ENCODE results near the gene DCTN5. TPM values are rescaled to one million over a fixed set of nuclear protein-coding genes. Genes with fewer than 3 reads are reported as not detected.
"Not testable (repeated sequence)": the region's sequence is repeated elsewhere in the genome, so short reads cannot be mapped to it uniquely, and the experiment has no call there.

The DCTN5 gene
- total RNA-seq, 1 experiment from 2014 or later: 84.8 TPM

GRCh38 chr16:23609929-23610328, 31.3 kb upstream of the DCTN5 start:
- Histone ChIP-seq H3K4me2 (no peak overlapping the region), H3K27me3 (ENCODE audit: insufficient read depth, low read depth) (no peaks in the 10 kb centered on the region), H3K4me3 (no peak overlapping the region), H3F3A (ENCODE audit: insufficient read depth, low read depth) (peaks cover 4% of the 10 kb centered on the region; the same call in 1 of the 2 replicates), H3K9me2 (ENCODE audit: insufficient read depth) (no peaks in the 10 kb centered on the region), H3K9me3 (ENCODE audit: insufficient read depth, low read depth) (no peaks in the 10 kb centered on the region), H3K79me2 (ENCODE audit: low read depth) (no peaks in the 10 kb centered on the region), H2AFZ (no peak overlapping the region), H4K20me1 (ENCODE audit: insufficient read depth) (no peaks in the 10 kb centered on the region), H3K27ac (no peak overlapping the region), H3K36me3 (ENCODE audit: low read depth) (peaks cover 13% of the 10 kb centered on the region; the same call in 1 of the 2 replicates), H3K4me1 (replicated peaks; ENCODE audit: insufficient read depth) (no peaks in the 10 kb centered on the region)
- TF ChIP-seq CTCF (conservative IDR thresholded peaks at IDR 0.05) (no peak), EZH2 (IDR thresholded peaks at IDR 0.05; ENCODE audit: low read depth) (no peak)
- ChIA-PET POLR2A (ENCODE audit: unreplicated experiment) (no interaction called here), CTCF (no interaction called here)
- intact Hi-C loops (cut with micrococcal nuclease; ENCODE audit: unreplicated experiment): no loop called here
- no peak for DNase-seq
- no TSS peak for BruUV-seq (replicated peaks)

GRCh38 chr16:23610905-23611304, 30.4 kb upstream of the DCTN5 start:
- H3K4me3 ChIP-seq; CTCF ChIA-PET; DNase-seq; BruUV-seq (replicated peaks); H4K20me1 ChIP-seq (ENCODE audit: insufficient read depth); H3K9me2 ChIP-seq (ENCODE audit: insufficient read depth); H3K27ac ChIP-seq; intact Hi-C loops (cut with micrococcal nuclease; ENCODE audit: unreplicated experiment); H3K9me3 ChIP-seq (ENCODE audit: insufficient read depth, low read depth); H3K79me2 ChIP-seq (ENCODE audit: low read depth); H3K4me1 ChIP-seq (replicated peaks; ENCODE audit: insufficient read depth); H3K4me2 ChIP-seq; H2AFZ ChIP-seq; POLR2A ChIA-PET (ENCODE audit: unreplicated experiment); H3K27me3 ChIP-seq (ENCODE audit: insufficient read depth, low read depth); H3F3A ChIP-seq (ENCODE audit: insufficient read depth, low read depth): not testable (repeated sequence)
- peaks cover 13% of the 10 kb centered on the region; the same call in 1 of the 2 replicates for H3K36me3 ChIP-seq (ENCODE audit: low read depth)

GRCh38 chr16:23611936-23612335, 29.3 kb upstream of the DCTN5 start:
- H3K4me2 ChIP-seq: no peak overlapping the region
- ChIA-PET CTCF (no interaction called here), POLR2A (ENCODE audit: unreplicated experiment) (no interaction called here)
- TF ChIP-seq CTCF (conservative IDR thresholded peaks at IDR 0.05) (no peak), EZH2 (IDR thresholded peaks at IDR 0.05; ENCODE audit: low read depth) (no peak)
- no peaks in the 10 kb centered on the region for H3K79me2 ChIP-seq (ENCODE audit: low read depth)
- no TSS peak for BruUV-seq (replicated peaks)
- H2AFZ ChIP-seq: no peak overlapping the region
- no peaks in the 10 kb centered on the region for H3K9me2 ChIP-seq (ENCODE audit: insufficient read depth)
- peaks cover 4% of the 10 kb centered on the region; the same call in 1 of the 2 replicates for H3F3A ChIP-seq (ENCODE audit: insufficient read depth, low read depth)
- no peak overlapping the region for H3K27ac ChIP-seq
- no peak overlapping the region for H3K4me3 ChIP-seq
- H3K4me1 ChIP-seq (replicated peaks; ENCODE audit: insufficient read depth): no peaks in the 10 kb centered on the region
- peaks cover 13% of the 10 kb centered on the region; the same call in 1 of the 2 replicates for H3K36me3 ChIP-seq (ENCODE audit: low read depth)
- H3K9me3 ChIP-seq (ENCODE audit: insufficient read depth, low read depth): no peaks in the 10 kb centered on the region
- no peaks in the 10 kb centered on the region for H3K27me3 ChIP-seq (ENCODE audit: insufficient read depth, low read depth)
- no peak for DNase-seq
- intact Hi-C loops (cut with micrococcal nuclease; ENCODE audit: unreplicated experiment): no loop called here
- H4K20me1 ChIP-seq (ENCODE audit: insufficient read depth): no peaks in the 10 kb centered on the region

- POLR2A ChIA-PET (ENCODE audit: unreplicated experiment): no interaction called here
Observed at GRCh38 chr16:23615805-23616204, 25.5 kb upstream of the DCTN5 start.

More at GRCh38 chr16:23615805-23616204, 25.5 kb upstream of the DCTN5 start:
- Histone ChIP-seq H3K9me2 (ENCODE audit: insufficient read depth) (no peaks in the 10 kb centered on the region), H3K9me3 (ENCODE audit: insufficient read depth, low read depth) (no peaks in the 10 kb centered on the region), H3F3A (ENCODE audit: insufficient read depth, low read depth) (no peaks in the 10 kb centered on the region), H2AFZ (no peak overlapping the region), H3K4me2 (no peak overlapping the region), H3K27me3 (ENCODE audit: insufficient read depth, low read depth) (no peaks in the 10 kb centered on the region), H4K20me1 (ENCODE audit: insufficient read depth) (no peaks in the 10 kb centered on the region), H3K27ac (no peak overlapping the region), H3K4me1 (replicated peaks; ENCODE audit: insufficient read depth) (no peaks in the 10 kb centered on the region), H3K36me3 (ENCODE audit: low read depth) (peaks cover 21% of the 10 kb centered on the region), H3K79me2 (ENCODE audit: low read depth) (no peaks in the 10 kb centered on the region), H3K4me3 (no peak overlapping the region)
- BruUV-seq (replicated peaks): no TSS peak
- DNase-seq: no peak
- no peak for TF ChIP-seq CTCF (conservative IDR thresholded peaks at IDR 0.05)
- no peak for TF ChIP-seq EZH2 (IDR thresholded peaks at IDR 0.05; ENCODE audit: low read depth)
- intact Hi-C loops (cut with micrococcal nuclease; ENCODE audit: unreplicated experiment): no loop called here
- CTCF ChIA-PET: no interaction called here
